ENCODE measurements around the gene IFNA13.

DNA sequence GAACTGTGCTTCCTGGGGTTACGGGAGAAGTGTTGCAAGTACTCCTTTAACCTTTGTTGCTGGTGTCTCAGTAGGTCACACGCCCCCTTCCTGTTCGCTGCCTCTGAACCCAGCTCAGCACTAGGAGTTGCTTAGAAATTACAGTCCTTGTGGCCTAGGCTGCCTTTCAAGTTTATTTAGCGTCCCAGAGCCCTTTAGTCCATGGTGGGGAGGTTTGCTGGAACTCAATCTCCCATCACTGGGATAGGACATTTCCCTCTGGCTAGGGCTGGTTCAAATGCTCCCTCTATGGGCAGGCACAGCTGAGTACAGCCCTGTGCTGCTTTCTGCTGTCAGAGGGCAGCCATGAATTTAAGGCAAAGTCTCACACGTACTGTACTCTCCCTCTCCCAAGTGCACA lies 45.8 kb upstream of the IFNA13 start:
- TF ChIP-seq YY1 (tag by site-specific recombination; IDR thresholded peaks at IDR 0.05) (no peak), ZNF624 (tag by site-specific recombination; IDR thresholded peaks at IDR 0.05) (no peak), ZNF664 (tag by site-specific recombination; IDR thresholded peaks at IDR 0.05) (no peak), ZNF274 (IDR thresholded peaks at IDR 0.05; ENCODE audit: low read length) (no peak), ZNF274 (tag by site-specific recombination; IDR thresholded peaks at IDR 0.05; ENCODE audit: borderline replicate concordance) (no peak), ZNF341 (tag by site-specific recombination; IDR thresholded peaks at IDR 0.05; ENCODE audit: low read depth) (no peak), ZNF366 (tag by site-specific recombination; conservative IDR thresholded peaks at IDR 0.05) (no peak)
- TF ChIP-seq, protein P1, sequence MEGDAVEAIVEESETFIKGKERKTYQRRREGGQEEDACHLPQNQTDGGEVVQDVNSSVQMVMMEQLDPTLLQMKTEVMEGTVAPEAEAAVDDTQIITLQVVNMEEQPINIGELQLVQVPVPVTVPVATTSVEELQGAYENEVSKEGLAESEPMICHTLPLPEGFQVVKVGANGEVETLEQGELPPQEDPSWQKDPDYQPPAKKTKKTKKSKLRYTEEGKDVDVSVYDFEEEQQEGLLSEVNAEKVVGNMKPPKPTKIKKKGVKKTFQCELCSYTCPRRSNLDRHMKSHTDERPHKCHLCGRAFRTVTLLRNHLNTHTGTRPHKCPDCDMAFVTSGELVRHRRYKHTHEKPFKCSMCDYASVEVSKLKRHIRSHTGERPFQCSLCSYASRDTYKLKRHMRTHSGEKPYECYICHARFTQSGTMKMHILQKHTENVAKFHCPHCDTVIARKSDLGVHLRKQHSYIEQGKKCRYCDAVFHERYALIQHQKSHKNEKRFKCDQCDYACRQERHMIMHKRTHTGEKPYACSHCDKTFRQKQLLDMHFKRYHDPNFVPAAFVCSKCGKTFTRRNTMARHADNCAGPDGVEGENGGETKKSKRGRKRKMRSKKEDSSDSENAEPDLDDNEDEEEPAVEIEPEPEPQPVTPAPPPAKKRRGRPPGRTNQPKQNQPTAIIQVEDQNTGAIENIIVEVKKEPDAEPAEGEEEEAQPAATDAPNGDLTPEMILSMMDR (tag by site-specific recombination; IDR thresholded peaks at IDR 0.05): no peak
- TF ChIP-seq, protein P2, sequence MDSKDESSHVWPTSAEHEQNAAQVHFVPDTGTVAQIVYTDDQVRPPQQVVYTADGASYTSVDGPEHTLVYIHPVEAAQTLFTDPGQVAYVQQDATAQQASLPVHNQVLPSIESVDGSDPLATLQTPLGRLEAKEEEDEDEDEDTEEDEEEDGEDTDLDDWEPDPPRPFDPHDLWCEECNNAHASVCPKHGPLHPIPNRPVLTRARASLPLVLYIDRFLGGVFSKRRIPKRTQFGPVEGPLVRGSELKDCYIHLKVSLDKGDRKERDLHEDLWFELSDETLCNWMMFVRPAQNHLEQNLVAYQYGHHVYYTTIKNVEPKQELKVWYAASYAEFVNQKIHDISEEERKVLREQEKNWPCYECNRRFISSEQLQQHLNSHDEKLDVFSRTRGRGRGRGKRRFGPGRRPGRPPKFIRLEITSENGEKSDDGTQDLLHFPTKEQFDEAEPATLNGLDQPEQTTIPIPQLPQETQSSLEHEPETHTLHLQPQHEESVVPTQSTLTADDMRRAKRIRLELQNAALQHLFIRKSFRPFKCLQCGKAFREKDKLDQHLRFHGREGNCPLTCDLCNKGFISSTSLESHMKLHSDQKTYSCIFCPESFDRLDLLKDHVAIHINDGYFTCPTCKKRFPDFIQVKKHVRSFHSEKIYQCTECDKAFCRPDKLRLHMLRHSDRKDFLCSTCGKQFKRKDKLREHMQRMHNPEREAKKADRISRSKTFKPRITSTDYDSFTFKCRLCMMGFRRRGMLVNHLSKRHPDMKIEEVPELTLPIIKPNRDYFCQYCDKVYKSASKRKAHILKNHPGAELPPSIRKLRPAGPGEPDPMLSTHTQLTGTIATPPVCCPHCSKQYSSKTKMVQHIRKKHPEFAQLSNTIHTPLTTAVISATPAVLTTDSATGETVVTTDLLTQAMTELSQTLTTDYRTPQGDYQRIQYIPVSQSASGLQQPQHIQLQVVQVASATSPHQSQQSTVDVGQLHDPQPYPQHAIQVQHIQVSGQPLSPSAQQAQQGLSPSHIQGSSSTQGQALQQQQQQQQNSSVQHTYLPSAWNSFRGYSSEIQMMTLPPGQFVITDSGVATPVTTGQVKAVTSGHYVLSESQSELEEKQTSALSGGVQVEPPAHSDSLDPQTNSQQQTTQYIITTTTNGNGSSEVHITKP (tag by site-specific recombination; IDR thresholded peaks at IDR 0.05): no peak
- TF ChIP-seq, protein P3, sequence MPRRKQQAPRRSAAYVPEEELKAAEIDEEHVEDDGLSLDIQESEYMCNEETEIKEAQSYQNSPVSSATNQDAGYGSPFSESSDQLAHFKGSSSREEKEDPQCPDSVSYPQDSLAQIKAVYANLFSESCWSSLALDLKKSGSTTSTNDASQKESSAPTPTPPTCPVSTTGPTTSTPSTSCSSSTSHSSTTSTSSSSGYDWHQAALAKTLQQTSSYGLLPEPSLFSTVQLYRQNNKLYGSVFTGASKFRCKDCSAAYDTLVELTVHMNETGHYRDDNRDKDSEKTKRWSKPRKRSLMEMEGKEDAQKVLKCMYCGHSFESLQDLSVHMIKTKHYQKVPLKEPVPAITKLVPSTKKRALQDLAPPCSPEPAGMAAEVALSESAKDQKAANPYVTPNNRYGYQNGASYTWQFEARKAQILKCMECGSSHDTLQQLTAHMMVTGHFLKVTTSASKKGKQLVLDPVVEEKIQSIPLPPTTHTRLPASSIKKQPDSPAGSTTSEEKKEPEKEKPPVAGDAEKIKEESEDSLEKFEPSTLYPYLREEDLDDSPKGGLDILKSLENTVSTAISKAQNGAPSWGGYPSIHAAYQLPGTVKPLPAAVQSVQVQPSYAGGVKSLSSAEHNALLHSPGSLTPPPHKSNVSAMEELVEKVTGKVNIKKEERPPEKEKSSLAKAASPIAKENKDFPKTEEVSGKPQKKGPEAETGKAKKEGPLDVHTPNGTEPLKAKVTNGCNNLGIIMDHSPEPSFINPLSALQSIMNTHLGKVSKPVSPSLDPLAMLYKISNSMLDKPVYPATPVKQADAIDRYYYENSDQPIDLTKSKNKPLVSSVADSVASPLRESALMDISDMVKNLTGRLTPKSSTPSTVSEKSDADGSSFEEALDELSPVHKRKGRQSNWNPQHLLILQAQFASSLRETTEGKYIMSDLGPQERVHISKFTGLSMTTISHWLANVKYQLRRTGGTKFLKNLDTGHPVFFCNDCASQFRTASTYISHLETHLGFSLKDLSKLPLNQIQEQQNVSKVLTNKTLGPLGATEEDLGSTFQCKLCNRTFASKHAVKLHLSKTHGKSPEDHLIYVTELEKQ (tag by site-specific recombination; IDR thresholded peaks at IDR 0.05; ENCODE audit: borderline replicate concordance): no peak
